Measurements from ENCODE around the gene COL23A1. TPM values are rescaled to one million over a fixed set of nuclear protein-coding genes. Genes with fewer than 3 reads are reported as not detected.
A peak's percentile ranks its signal among the peaks of the same experiment; 100 is the strongest.

Gene COL23A1
- total RNA-seq, 2 donors from 2014 or later = 0.17 to 0.19 TPM

DNA sequence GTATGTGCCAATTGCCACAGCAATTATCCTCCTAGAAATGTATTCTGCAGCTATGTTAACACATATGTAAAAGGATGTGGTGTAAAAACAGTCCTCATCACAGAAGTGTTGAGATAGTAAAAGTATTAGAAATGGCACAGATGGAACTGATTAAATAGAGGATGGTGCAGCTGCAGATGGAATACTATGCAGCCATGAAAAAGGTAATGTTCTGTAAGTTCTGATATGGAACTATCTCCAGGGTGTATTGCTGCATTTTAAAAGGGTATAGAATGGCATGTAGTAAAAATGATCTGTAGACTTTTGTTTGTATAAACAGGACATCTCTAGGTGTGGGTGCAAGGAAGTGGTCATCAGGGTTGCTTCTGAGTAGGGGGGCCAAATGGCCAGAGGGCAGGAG, 294.6 kb downstream of the COL23A1 start:
- DNase-seq (ENCODE audit: low spot score) = no peak

DNA sequence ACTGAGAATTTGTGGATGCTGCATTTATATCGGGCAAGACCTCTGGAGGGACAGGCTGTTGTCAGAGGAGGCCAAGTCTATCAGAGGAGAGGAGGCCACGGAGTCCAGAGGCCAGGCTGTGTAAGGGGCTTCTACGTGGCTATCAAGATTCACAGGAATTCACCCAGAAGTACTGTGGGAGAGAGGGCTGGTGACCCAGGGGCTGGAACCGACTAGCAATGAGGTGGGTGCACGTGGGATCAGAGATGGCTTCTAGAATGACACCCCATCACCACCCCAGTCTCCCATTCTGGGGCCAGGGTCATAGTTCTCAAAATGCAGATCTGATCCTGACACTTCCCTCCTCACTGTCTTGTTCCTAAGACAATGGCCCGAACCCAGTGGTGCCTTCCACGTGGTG, 296.4 kb downstream of the COL23A1 start:
- Mint-ChIP-seq H3K4me3 (no peak overlapping the region), H3K27me3 (peaks cover 24 to 33% of the 10 kb centered on the region in 2 donors), H3K36me3 (no peaks in the 10 kb centered on the region), H3K4me1 (ENCODE audit: low read depth in 2 of 2) (no peaks in the 10 kb centered on the region), H3K27ac (no peak overlapping the region), H3K9me3 (no peaks in the 10 kb centered on the region)
- no peak for ATAC-seq
- no peak for DNase-seq (ENCODE audit: low spot score)

More for the DNA sequence above, 294.6 kb downstream of the COL23A1 start:
- Mint-ChIP-seq H3K4me1 (ENCODE audit: low read depth in 2 of 2) (no peaks in the 10 kb centered on the region), H3K4me3 (no peak overlapping the region), H3K9me3 (no peaks in the 10 kb centered on the region), H3K36me3 (no peaks in the 10 kb centered on the region), H3K27ac (no peak overlapping the region), H3K27me3 (peaks cover 24 to 28% of the 10 kb centered on the region in 2 donors)
- no peak for ATAC-seq

DNA sequence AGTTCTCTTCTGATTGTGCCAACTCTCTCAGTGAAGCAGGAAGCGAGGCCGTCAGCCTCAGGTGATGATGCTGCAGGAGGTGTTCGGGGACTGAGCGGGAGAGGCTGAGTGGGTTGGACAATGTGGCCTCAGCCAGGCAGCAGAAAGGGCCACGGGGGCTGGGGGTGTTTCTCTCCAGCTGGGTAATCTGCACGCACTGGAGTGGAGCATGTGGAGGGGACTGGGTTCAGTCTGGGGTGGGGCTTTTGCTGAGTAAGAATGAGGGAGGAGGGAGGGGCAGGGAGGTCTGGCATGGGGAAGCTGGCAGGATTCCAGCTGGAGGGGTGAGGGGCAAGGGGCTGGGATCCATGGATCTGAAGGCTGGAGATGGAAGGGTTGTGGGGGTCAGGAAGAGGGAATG, 296.8 kb downstream of the COL23A1 start:
- no peaks in the 10 kb centered on the region for H3K9me3 Mint-ChIP-seq
- no peak overlapping the region for H3K4me3 Mint-ChIP-seq
- H3K27ac Mint-ChIP-seq = no peak overlapping the region
- DNase-seq (ENCODE audit: low spot score) (no peak), ATAC-seq (no peak)
- H3K27me3 Mint-ChIP-seq = peaks cover 23 to 33% of the 10 kb centered on the region in 2 donors
- no peaks in the 10 kb centered on the region for H3K36me3 Mint-ChIP-seq
- no peaks in the 10 kb centered on the region for H3K4me1 Mint-ChIP-seq (ENCODE audit: low read depth in 2 of 2)

DNA sequence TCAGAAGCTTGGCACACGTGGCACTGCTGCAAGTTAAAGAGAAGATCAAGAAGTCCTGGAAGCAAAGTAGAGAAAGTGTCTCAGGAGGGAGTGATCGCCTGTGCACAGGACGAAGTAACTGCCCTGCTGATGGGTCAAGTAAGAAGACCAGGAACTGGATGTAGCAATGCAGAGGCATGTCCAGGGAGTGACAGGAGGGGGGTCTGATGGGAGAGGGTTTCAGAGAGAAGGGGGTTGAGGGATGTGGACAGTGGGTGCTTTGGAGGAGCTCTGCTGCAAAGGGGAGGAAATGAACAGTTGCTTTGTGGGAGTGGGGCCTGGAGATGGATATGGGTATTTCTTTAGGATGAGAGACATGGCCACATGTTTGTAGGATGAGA, 297.4 kb downstream of the COL23A1 start:
- Mint-ChIP-seq H3K36me3 (no peaks in the 10 kb centered on the region), H3K4me3 (no peak overlapping the region), H3K27me3 (peaks cover 26 to 33% of the 10 kb centered on the region in 2 donors), H3K4me1 (ENCODE audit: low read depth in 2 of 2) (no peaks in the 10 kb centered on the region), H3K27ac (no peak overlapping the region), H3K9me3 (no peaks in the 10 kb centered on the region)
- no peak for DNase-seq (ENCODE audit: low spot score)
- ATAC-seq = no peak

DNA sequence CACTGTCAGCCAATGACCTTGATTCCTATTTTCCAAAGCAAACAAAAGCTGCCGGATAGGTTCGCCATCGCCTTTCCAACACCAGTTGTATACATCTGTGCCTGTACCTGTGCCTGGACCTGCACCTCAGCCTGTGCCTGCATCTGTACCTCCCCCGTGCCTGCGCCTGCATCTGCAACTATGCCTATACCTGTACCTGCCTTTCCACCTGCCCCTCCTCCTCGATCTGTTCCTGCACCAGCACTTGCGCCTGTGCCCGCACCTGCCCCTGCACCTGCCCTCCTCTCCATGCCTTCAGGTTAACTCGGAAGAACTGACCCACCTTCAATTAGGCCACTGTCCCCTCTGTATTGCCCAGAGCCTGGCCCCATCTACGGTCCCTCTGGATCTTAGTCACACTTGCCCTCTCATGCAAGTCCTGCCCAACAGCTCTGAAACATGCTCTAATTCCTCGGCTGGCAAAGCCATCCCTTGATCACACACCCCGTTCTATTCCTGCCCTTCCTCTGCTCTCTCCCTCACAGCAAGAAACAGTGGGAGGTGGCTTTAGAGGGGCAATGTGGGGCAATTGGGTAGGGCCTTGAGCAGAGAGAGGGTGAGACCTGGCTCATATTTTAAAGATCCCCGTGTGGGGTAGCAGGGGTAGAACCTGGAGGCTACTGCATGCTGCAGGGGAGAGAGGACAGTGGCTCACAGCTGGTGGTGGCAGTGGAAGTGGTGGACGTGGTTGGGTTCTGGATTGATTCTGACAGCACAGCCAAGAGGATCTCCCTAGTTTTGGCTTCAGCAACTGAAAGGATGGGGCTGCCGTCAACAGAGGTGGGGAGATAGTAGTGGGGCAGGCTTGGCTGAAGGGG, 298.0 kb downstream of the COL23A1 start:
- DNase-seq (ENCODE audit: low spot score) (no peak), ATAC-seq (no peak)
- Mint-ChIP-seq H3K36me3 (no peaks in the 10 kb centered on the region), H3K27me3 (peaks cover 26 to 33% of the 10 kb centered on the region in 2 donors), H3K27ac (no peak overlapping the region), H3K9me3 (no peaks in the 10 kb centered on the region), H3K4me1 (ENCODE audit: low read depth in 2 of 2) (no peaks in the 10 kb centered on the region), H3K4me3 (no peak overlapping the region)

DNA sequence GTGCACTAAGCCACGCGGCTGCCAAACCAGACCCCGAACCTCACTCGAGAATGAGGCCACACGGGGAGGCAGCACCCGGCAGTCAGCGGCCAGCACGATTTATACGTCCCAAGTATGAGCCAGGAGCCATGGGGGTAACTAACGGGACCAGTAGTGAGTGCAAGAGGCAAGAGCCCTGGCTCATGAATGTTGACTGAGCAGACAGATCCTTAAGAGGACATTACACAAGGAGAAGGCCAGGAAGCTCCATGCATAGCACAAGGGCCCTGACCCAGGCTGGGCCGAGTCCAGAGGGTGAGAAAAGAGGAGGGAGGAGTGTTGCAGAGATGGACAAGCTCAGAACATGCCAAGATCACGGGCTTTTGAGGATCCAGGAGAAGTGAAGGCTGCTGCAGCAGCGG, 299.0 kb downstream of the COL23A1 start:
- Mint-ChIP-seq H3K4me3 (no peak overlapping the region), H3K9me3 (no peaks in the 10 kb centered on the region), H3K4me1 (ENCODE audit: low read depth in 2 of 2) (no peaks in the 10 kb centered on the region), H3K27me3 (peaks cover 26 to 33% of the 10 kb centered on the region in 2 donors), H3K36me3 (no peaks in the 10 kb centered on the region), H3K27ac (no peak overlapping the region)
- DNase-seq (ENCODE audit: low spot score) = peak; percentile 50
- ATAC-seq = no peak

DNA sequence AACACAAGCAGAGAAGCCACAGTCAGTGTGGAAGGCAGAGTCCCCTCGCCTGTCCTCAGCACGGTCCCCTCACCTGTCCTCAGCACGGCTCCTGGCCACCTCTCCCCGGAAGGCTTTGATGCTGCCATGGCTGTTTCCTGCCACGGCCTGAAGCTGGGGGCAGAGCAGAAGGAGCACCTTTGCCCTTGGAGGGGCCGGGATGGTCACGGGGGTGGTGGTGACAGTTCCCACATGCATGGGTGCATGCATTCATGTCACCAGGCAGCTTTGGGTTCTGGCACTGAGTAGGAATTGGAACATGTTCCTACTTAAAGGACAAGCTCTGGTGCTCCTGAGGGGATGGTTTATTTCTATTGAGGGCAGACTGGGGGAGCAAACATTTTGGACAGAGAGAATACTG, 299.8 kb downstream of the COL23A1 start:
- no peak for ATAC-seq
- H3K4me3 Mint-ChIP-seq = no peak overlapping the region
- peaks cover 26 to 33% of the 10 kb centered on the region in 2 donors for H3K27me3 Mint-ChIP-seq
- H3K27ac Mint-ChIP-seq = no peak overlapping the region
- no peaks in the 10 kb centered on the region for H3K4me1 Mint-ChIP-seq (ENCODE audit: low read depth in 2 of 2)
- H3K9me3 Mint-ChIP-seq = no peaks in the 10 kb centered on the region
- peak; percentile 49 for DNase-seq (ENCODE audit: low spot score)
- H3K36me3 Mint-ChIP-seq = no peaks in the 10 kb centered on the region

DNA sequence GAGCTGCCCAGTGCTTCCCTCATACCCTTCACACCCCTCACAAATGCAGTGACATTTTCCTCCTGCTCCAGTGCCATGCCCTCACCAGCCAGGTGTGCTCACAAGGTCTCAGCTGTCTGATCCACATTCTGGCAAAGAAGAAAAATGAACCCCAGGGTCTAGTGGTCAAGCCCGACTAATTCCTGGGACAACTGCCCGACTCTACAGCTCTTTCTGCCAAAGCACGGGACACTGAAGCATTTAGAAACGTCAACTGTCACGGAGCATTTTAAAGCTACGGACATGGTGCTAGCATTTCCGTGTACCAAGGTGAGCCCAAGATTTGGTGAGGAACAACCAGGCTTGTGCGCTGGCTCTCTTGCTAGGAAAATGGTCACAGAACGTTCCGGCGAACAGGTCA, 300.8 kb downstream of the COL23A1 start:
- Mint-ChIP-seq H3K4me3 (no peak overlapping the region), H3K9me3 (no peaks in the 10 kb centered on the region), H3K36me3 (no peaks in the 10 kb centered on the region), H3K27ac (no peak overlapping the region), H3K4me1 (ENCODE audit: low read depth in 2 of 2) (no peaks in the 10 kb centered on the region), H3K27me3 (peaks cover 25 to 33% of the 10 kb centered on the region in 2 donors)
- DNase-seq (ENCODE audit: low spot score) (no peak), ATAC-seq (no peak)

DNA sequence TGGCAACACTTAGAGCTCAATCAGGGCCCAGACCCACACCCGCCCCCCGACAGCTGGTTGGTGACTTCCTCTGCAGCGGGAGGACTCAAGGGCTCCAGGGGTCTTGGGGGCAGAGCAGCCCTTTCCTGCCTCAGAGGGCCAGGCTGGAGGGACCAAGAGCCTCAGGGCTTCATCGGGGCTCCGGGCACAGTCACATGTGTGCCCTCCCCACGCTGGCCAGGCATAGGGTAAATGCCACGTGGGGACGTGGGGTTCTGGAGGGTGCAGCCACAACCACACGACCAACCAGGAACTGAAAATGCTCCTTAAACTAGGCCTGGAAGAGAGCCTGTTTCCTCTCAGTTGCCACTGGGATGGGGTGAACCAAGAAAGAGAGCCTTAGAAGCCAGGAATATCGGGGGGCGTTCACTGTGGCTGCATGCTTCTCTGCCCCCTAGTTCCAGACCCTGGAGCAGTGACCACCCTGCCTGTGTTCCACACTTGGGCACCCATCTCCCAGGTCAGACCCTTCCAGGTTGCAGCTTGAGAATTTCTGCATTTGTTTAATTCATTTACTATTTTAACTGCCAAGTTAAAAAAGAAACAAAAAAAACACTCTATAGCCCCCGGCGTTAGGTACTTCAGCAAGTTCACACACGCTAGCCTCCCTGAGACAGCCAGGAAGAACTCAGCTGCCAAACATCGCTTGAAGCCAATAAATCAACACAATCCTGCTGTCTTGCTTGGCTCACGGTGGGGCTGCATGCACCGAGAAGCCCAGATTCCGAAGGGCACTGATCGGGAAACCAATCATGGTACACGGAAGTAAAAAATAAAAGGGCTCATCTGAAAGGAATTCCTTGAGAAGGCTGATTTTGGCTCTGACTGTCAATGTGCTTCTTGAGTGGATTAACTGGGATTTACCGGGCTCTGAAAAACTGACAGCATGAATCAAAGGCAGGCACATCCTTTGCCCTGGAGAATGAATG, 301.5 kb downstream of the COL23A1 start:
- Mint-ChIP-seq H3K27ac (no peak overlapping the region), H3K27me3 (peaks cover 25 to 33% of the 10 kb centered on the region in 2 donors), H3K36me3 (peaks cover 4% of the 10 kb centered on the region), H3K4me3 (no peak overlapping the region), H3K9me3 (peaks cover 3% of the 10 kb centered on the region), H3K4me1 (ENCODE audit: low read depth in 2 of 2) (no peaks in the 10 kb centered on the region)
- no peak for ATAC-seq
- DNase-seq (ENCODE audit: low spot score) = no peak

DNA sequence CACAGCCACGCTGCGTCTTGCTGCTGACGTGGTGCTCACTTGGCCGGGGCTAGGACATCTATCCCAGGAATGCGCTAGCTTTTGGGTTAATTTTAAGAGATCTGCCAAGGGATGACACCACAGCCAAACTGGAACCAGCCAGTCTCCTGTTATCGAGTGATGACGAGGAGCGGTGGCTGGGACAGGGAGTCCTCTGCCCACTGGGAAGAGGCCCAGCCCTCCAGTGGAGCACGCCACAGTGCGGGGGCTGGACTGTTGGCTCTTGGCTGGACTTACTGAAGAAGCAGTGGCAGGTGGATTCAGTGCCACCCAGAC, 302.4 kb downstream of the COL23A1 start:
- no peak for ATAC-seq

DNA sequence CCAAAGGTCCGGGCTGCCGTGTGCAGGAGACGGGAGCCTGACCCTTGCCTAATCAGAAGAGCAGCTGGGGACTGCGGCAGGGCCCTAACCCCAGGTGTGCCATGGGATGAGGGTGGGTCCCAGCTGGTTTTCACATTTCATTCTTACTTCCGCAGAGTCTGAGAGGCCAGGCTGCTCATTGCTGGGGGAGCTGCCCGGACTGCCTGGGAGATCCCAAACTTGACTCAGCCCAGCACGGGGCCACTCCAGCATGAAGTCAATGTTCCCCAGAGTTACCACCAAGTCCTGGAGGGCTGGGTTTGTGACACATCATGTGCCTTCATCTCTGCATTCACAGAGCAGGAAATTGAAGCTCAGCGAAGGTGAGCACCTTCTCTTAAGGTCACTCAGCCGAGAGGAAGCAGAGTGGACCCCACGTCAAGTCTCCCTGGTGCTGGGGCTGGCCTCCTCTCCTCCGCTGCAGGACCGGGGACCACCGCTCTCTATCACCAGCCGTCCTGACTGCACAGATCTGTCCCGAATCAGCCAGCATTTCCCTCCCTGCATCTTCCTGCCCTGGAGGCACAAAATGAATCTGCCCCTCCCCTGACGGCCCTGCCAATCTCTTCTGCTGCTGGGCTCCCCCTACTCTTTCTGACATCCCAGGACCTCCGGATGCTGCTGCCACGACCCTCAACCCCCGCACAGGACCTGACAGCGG, 303.0 kb downstream of the COL23A1 start:
- no peak for ATAC-seq
- peaks cover 10% of the 10 kb centered on the region for H3K36me3 Mint-ChIP-seq
- H3K4me1 Mint-ChIP-seq (ENCODE audit: low read depth in 2 of 2) = no peaks in the 10 kb centered on the region
- H3K27me3 Mint-ChIP-seq = peaks cover 19 to 22% of the 10 kb centered on the region in 2 donors
- peaks cover 9% of the 10 kb centered on the region for H3K9me3 Mint-ChIP-seq
- H3K27ac Mint-ChIP-seq = no peak overlapping the region
- H3K4me3 Mint-ChIP-seq = no peak overlapping the region
- no peak for DNase-seq (ENCODE audit: low spot score)

More for the DNA sequence above, 302.4 kb downstream of the COL23A1 start:
- Mint-ChIP-seq H3K27ac (no peak overlapping the region), H3K36me3 (peaks cover 10% of the 10 kb centered on the region), H3K9me3 (peaks cover 9% of the 10 kb centered on the region), H3K27me3 (peaks cover 24 to 27% of the 10 kb centered on the region in 2 donors), H3K4me1 (ENCODE audit: low read depth in 2 of 2) (no peaks in the 10 kb centered on the region), H3K4me3 (no peak overlapping the region)
- no peak for DNase-seq (ENCODE audit: low spot score)

DNA sequence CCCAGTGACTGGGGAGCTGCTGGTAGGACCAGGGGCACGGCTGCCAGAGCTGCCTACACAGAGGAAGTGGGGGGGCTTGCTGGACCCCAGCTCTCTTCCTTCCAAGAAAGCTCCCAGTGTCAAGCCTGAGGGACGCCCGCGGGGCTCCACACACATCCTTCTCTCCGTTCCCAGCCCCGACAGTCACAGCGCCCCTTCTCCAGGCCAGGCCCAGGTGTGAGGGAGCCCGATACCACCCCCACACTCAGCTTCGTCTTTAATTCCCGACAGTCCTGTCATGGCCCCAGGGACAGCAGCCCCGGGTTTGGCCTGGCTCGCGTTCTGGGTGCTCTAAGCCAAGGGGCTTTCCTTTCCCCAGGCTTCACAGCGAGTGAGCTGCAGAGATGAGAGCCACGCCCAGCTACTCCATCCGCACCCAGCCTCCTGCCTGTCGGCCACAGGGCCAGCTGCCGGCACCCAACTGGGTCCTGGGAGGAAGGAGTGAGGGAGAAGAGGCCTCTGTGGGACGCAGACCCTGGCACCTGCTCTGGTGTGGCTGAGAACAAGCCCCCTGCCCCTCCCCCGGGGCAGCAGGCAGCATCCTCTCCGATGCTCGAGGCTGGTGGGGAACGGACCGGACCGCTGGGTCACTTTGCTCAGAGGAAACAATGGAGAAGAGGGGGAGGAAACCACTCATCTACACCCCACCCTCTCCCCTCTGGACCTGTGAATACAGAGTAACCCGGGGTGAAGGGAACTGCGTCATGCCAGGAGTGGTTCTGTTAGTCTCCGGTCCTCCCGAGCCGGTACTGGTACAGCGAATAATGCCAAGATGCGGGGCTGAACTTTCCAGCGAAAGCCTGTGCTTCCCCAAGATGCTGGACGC, 303.7 kb downstream of the COL23A1 start:
- H3K9me3 Mint-ChIP-seq = peaks cover 9% of the 10 kb centered on the region
- peak in 1 of 2 donors; percentile 13 for ATAC-seq
- peaks cover 14 to 15% of the 10 kb centered on the region in 2 donors for H3K27me3 Mint-ChIP-seq
- H3K27ac Mint-ChIP-seq = no peak overlapping the region
- no peak overlapping the region for H3K4me3 Mint-ChIP-seq
- no peak for DNase-seq (ENCODE audit: low spot score)
- no peaks in the 10 kb centered on the region for H3K4me1 Mint-ChIP-seq (ENCODE audit: low read depth in 2 of 2)
- peaks cover 10% of the 10 kb centered on the region for H3K36me3 Mint-ChIP-seq
